Smooth muscle cell (in vitro differentiated cells): ENCODE data around the gene ATG9A. TPM values are rescaled to one million over a fixed set of nuclear protein-coding genes. Genes with fewer than 3 reads are reported as not detected.

Experiments used
- DNase-seq: peaks from one replicate; lab custom pipeline; 2025; ENCODE audit not compliant: unreplicated experiment; lab: John Stamatoyannopoulos, UW
- H2AFZ ChIP-seq: fragments of 200-600 bp; sonication (generic); 2 replicates; pipeline ENCODE4 v1.6.0; 2016; ENCODE audit warnings: antibody characterized with exemption, low read depth, mild to moderate bottlenecking
- H3F3A ChIP-seq: fragments of 200-600 bp; sonication (generic); 2 replicates; pipeline ENCODE4 v1.6.0; 2017; ENCODE audit warnings: antibody characterized with exemption, low read depth
- H3K27ac ChIP-seq: fragments of 200-600 bp; sonication (generic); 2 replicates; pipeline ENCODE4 v1.5.1; 2016; ENCODE audit warnings: low read depth, mild to moderate bottlenecking
- H3K27me3 ChIP-seq: fragments of 200-600 bp; sonication (generic); 2 replicates; pipeline ENCODE4 v1.6.1; 2016; ENCODE audit warnings: low read depth, mild to moderate bottlenecking
- H3K36me3 ChIP-seq: fragments of 200-600 bp; sonication (generic); 2 replicates; pipeline ENCODE4 v1.5.1; 2016; ENCODE audit warnings: low read depth
- H3K4me1 ChIP-seq: fragments of 200-600 bp; sonication (generic); 2 replicates; pipeline ENCODE4 v1.5.1; 2016; ENCODE audit warnings: low read depth
- H3K4me2 ChIP-seq: fragments of 200-600 bp; sonication (generic); 2 replicates; pipeline ENCODE4 v1.6.0; 2016; ENCODE audit warnings: mild to moderate bottlenecking
- H3K4me3 ChIP-seq: fragments of 200-600 bp; sonication (generic); 2 replicates; pipeline ENCODE4 v1.5.1; 2016; ENCODE audit warnings: mild to moderate bottlenecking
- H3K79me2 ChIP-seq: fragments of 200-600 bp; sonication (generic); 2 replicates; pipeline ENCODE4 v1.6.0; 2016; ENCODE audit warnings: low read depth, mild to moderate bottlenecking
- H3K9ac ChIP-seq: fragments of 200-600 bp; sonication (generic); 2 replicates; pipeline ENCODE4 v1.6.0; 2016; ENCODE audit warnings: low read depth
- H3K9me3 ChIP-seq: fragments of 200-600 bp; sonication (generic); replicated peaks from 2 replicates; pipeline ENCODE4 v1.5.1; 2016; ENCODE audit warnings: low read depth
- H4K20me1 ChIP-seq: fragments of 200-600 bp; sonication (generic); 2 replicates; pipeline ENCODE4 v1.6.0; 2016; ENCODE audit warnings: low read depth
- WGBS: methylation state at CpG from one replicate; pipeline ENCODE4 v1.1.7; 2016; ENCODE audit warnings: low lambda C conversion rate; 5-methylcytosine and 5-hydroxymethylcytosine counted together
- polyA plus RNA-seq: library from polyadenylated mRNA; unstranded; fragments of >200 nt; fragmentation: Nextera tagmentation; extraction: Ambion mirVana; gene quantifications from 2 replicates; pipeline ENCODE4 v1.2.1, GENCODE V29; 2016
- total RNA-seq: library from RNA; depleted of rRNA; stranded (reverse); fragments of >200 nt; gene quantifications from 2 replicates; pipeline ENCODE4 v1.2.3, GENCODE V29; 2014
- TF ChIP-seq, protein P1 (sequence below): fragments of 200-600 bp; sonication (generic); IDR thresholded peaks from 2 replicates; pipeline ENCODE4 v1.5.1; 2017; ENCODE audit warnings: borderline replicate concordance, mild to moderate bottlenecking, antibody characterized with exemption; ENCODE audit not compliant: insufficient read depth, poor library complexity, severe bottlenecking

The ATG9A gene
- total and polyA plus RNA-seq, 2 experiments from 2014 or later: 58.1 to 61.6 TPM

- Histone ChIP-seq H3K9ac (no peak overlapping the region), H3K79me2 (peaks cover 9% of the 10 kb centered on the region), H3K4me1 (peaks cover 4% of the 10 kb centered on the region), H2AFZ (no peak overlapping the region), H3F3A (peaks cover 3% of the 10 kb centered on the region), H4K20me1 (peaks cover 5% of the 10 kb centered on the region), H3K4me2 (no peak overlapping the region), H3K36me3 (no peaks in the 10 kb centered on the region), H3K4me3 (no peak overlapping the region), H3K27ac (no peak overlapping the region), H3K27me3 (no peaks in the 10 kb centered on the region), H3K9me3 (no peaks in the 10 kb centered on the region)
- TF ChIP-seq, protein P1, sequence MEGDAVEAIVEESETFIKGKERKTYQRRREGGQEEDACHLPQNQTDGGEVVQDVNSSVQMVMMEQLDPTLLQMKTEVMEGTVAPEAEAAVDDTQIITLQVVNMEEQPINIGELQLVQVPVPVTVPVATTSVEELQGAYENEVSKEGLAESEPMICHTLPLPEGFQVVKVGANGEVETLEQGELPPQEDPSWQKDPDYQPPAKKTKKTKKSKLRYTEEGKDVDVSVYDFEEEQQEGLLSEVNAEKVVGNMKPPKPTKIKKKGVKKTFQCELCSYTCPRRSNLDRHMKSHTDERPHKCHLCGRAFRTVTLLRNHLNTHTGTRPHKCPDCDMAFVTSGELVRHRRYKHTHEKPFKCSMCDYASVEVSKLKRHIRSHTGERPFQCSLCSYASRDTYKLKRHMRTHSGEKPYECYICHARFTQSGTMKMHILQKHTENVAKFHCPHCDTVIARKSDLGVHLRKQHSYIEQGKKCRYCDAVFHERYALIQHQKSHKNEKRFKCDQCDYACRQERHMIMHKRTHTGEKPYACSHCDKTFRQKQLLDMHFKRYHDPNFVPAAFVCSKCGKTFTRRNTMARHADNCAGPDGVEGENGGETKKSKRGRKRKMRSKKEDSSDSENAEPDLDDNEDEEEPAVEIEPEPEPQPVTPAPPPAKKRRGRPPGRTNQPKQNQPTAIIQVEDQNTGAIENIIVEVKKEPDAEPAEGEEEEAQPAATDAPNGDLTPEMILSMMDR: no peak
- WGBS: 97% methylated on average over 3 of the region's 3 CpGs
- no peak for DNase-seq
Observed at GRCh38 chr2:219174146-219174545, 55.3 kb downstream of the ATG9A start.

DNA sequence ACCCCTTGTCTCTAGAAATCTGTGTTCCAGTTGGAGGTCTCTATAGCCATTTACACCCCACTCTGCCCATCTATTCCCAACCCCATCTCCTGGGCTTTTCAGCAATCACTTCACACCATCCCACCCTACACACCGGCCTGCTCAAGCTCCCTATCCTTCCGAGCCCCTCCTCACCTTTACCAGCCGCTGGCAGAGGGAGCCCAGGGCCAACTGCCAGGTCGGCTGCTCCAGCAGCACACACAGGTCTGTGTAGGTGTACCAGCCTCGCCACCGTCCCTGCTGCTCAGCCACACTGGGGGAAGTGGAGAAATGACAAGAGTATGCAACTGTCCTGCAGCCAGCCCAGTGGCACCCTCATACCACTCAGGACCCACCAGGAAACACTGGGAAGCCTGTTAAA is 56.3 kb downstream of the ATG9A start:
- no peaks in the 10 kb centered on the region for H3K79me2 ChIP-seq
- WGBS: over 99% methylated on average over 6 of the region's 6 CpGs
- H3K36me3 ChIP-seq: no peaks in the 10 kb centered on the region
- no peak overlapping the region for H2AFZ ChIP-seq
- peaks cover 3% of the 10 kb centered on the region for H3F3A ChIP-seq
- H3K4me3 ChIP-seq: no peak overlapping the region
- TF ChIP-seq, protein P1: no peak
- peaks cover 4% of the 10 kb centered on the region for H3K4me1 ChIP-seq
- H3K9me3 ChIP-seq: no peaks in the 10 kb centered on the region
- no peaks in the 10 kb centered on the region for H3K27me3 ChIP-seq
- no peak overlapping the region for H3K9ac ChIP-seq
- H3K4me2 ChIP-seq: no peak overlapping the region
- DNase-seq: no peak
- H4K20me1 ChIP-seq: no peaks in the 10 kb centered on the region
- no peak overlapping the region for H3K27ac ChIP-seq

GRCh38 chr2:219172231-219173154 is 56.9 kb downstream of the ATG9A start:
- no peaks in the 10 kb centered on the region for H3K79me2 ChIP-seq
- H4K20me1 ChIP-seq: no peaks in the 10 kb centered on the region
- no peak overlapping the region for H3K4me2 ChIP-seq
- H3K27me3 ChIP-seq: no peaks in the 10 kb centered on the region
- H3K36me3 ChIP-seq: no peaks in the 10 kb centered on the region
- H3K4me1 ChIP-seq: peaks cover 4% of the 10 kb centered on the region
- TF ChIP-seq, protein P1: no peak
- H3K27ac ChIP-seq: no peak overlapping the region
- peaks cover 3% of the 10 kb centered on the region for H3F3A ChIP-seq
- no peak for DNase-seq
- H3K9me3 ChIP-seq: no peaks in the 10 kb centered on the region
- H2AFZ ChIP-seq: no peak overlapping the region
- no peak overlapping the region for H3K9ac ChIP-seq
- H3K4me3 ChIP-seq: no peak overlapping the region
- WGBS: 94% methylated on average over 14 of the region's 16 CpGs
